MG63 (cell line): ENCODE measurements around the gene STARD5. TPM values are rescaled to one million over a fixed set of nuclear protein-coding genes. Genes with fewer than 3 reads are reported as not detected.

Experiments used
- DNase-seq: peaks from one replicate; pipeline ENCODE4 v3.0.0-alpha.2; 2020
- H3K27me3 ChIP-seq: fragments of 250-450 bp; sonication (Bioruptor Pico); 2 replicates; pipeline ENCODE4 v1.5.1; 2020; ENCODE audit warnings: mild to moderate bottlenecking, moderate library complexity
- H3K36me3 ChIP-seq: fragments of 250-450 bp; sonication (Bioruptor Pico); 2 replicates; pipeline ENCODE4 v1.5.1; 2020; ENCODE audit warnings: mild to moderate bottlenecking, moderate library complexity
- H3K4me3 ChIP-seq: fragments of 250-450 bp; sonication (Bioruptor Pico); 2 replicates; pipeline ENCODE4 v1.5.1; 2020; ENCODE audit warnings: mild to moderate bottlenecking, moderate library complexity
- H3K9me3 ChIP-seq: fragments of 250-450 bp; sonication (Bioruptor Pico); 2 replicates; pipeline ENCODE4 v1.5.1; 2020; ENCODE audit warnings: mild to moderate bottlenecking, moderate library complexity
- total RNA-seq: library from RNA; depleted of rRNA; stranded (reverse); fragments of >200 nt; shearing (Covaris generic); gene quantifications from 2 replicates; pipeline ENCODE4 v1.2.3, GENCODE V29; 2014; ENCODE audit warnings: low replicate concordance

Gene STARD5
- total RNA-seq, 1 experiment from 2014 or later, result 3.4 TPM

DNA sequence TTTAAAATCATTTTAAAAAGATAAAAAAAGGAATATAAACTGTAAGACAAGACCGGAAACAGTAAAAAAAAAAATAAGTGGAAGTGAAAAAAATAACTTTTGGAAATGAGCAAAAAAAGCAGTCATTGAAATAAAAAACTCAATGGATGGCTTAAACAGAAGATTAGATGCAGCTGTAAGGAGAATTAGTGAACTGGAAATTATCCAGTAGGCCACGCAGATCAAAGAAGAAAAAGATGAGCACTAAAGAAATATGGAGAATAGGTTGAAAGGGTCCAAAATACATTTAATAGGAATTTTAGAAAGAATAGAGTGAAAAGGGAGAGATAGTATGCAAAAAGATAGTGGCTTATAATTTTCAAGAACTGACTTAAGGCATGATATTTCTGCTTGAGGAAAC is 47.0 kb downstream of the STARD5 start:
- Histone ChIP-seq H3K9me3 (peaks cover 7% of the 10 kb centered on the region; the same call in 1 of the 2 replicates), H3K4me3 (no peak overlapping the region), H3K36me3 (no peaks in the 10 kb centered on the region), H3K27me3 (no peaks in the 10 kb centered on the region)
- DNase-seq, result no peak

DNA sequence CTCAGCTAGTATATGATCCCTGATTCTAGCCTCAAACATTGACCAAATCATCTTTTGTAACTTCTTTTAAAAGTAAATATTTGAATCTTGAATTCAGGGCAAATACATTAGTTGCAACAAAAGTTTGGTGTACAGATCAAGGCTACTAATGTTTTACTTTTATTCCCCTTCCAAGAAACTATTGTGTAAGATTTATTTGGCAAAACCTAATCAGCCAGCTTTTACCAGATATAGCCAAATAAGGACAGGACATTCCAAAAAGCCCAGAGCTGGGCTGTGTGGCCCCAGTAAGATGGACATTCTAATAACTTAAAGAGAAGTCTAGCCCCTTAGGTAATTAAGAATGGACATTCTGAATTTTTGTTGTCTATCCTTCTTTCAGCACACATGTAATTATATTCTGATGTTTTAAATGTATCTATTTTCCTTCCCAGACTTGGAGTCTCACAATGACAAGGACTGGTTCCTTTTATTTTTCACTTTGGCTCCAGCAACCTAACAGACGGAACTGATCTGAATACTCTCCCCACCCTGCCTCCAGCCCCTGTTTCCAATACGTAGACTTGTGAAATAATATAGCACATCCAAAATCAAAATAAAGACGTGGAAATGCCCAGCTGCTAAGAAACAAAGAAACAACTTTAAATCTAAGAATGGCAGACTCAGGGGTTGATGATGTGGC is 48.1 kb downstream of the STARD5 start:
- Histone ChIP-seq H3K36me3 (no peaks in the 10 kb centered on the region), H3K4me3 (no peak overlapping the region), H3K27me3 (no peaks in the 10 kb centered on the region), H3K9me3 (peaks cover 7% of the 10 kb centered on the region; the same call in 1 of the 2 replicates)
- DNase-seq, result no peak

DNA sequence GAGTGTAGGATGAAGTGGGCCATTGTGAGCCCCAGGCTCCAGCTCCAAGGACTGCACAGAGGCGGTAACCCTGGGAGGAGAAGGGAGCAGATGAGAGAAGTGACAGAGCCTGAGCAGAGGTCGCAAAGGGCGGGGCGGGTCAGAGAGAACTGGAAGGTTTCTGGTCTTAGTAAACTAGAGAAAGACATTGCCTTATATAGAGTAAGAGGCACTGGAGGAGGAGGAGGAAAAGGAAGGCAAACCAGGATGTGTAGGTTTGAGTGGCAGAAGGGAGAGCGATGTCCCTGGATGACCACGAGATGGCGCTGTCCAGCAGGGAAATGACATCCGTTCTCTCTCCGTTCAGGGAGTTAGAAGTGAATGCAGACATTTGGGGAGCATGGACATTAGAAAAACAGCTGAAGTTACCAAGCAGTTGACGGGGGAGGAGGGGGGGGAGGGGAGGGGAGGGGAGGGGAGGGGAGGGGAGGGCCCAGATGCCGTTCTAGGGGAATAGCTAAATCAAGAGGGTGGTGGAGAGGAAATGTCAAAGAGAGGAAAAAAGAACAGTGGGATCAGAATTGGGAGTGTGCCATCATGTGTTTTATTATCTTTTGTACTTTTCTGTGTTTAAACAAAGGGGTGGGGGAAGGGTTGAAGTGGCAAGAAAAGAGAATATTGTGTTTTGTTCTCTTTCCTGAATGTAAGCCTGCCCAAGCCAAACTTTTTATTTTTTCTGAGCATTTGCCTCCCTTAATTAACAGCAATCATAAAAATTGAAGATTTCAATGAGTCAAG is 48.8 kb downstream of the STARD5 start:
- Histone ChIP-seq H3K27me3 (no peaks in the 10 kb centered on the region), H3K36me3 (no peaks in the 10 kb centered on the region), H3K4me3 (no peak overlapping the region), H3K9me3 (peaks cover 7% of the 10 kb centered on the region; the same call in 1 of the 2 replicates)
- peak; percentile 57 for DNase-seq

DNA sequence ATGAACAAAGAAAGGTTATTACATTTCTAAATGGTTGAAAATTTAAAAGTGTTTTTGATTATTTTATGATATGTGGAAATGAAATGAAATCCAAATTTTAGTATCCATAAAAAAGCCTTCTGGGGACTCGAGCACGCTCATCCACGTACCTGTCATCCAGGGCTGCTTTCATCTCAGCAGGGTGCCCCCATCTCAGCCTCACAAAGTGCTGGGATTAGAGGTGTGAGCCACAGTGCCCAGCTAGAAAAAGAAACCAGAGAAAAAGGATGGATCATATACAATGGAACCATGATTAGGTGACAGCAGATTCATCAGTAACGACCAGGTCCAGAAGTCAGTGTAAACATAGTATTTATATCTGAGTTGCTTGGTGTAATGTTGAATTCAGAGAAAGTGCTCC is 49.7 kb downstream of the STARD5 start:
- no peak for DNase-seq
- no peak overlapping the region for H3K4me3 ChIP-seq
- H3K9me3 ChIP-seq, result peaks cover 7% of the 10 kb centered on the region; the same call in 1 of the 2 replicates
- H3K27me3 ChIP-seq, result no peaks in the 10 kb centered on the region
- H3K36me3 ChIP-seq, result no peaks in the 10 kb centered on the region

DNA sequence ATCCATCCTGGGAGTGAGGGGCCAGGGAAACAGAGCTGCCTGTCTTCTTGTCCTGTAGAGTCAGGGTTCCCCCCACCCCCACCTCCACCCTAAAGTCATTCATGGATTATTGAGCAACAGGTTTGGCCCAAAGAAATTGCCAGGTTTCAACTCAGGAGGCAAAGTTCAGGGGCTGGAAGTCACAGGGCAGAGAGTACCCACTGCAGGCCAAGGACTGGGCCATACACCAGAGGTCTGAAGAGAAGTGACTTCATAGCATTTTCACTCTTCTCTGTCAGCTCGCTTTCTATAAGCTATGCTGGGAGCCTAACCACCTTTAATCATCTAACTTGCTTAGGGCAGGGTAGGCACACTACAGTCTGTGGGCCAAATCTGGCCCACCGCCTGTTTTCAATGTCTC is 50.1 kb downstream of the STARD5 start:
- Histone ChIP-seq H3K4me3 (no peak overlapping the region), H3K27me3 (no peaks in the 10 kb centered on the region), H3K36me3 (no peaks in the 10 kb centered on the region), H3K9me3 (peaks cover 7% of the 10 kb centered on the region; the same call in 1 of the 2 replicates)
- no peak for DNase-seq

DNA sequence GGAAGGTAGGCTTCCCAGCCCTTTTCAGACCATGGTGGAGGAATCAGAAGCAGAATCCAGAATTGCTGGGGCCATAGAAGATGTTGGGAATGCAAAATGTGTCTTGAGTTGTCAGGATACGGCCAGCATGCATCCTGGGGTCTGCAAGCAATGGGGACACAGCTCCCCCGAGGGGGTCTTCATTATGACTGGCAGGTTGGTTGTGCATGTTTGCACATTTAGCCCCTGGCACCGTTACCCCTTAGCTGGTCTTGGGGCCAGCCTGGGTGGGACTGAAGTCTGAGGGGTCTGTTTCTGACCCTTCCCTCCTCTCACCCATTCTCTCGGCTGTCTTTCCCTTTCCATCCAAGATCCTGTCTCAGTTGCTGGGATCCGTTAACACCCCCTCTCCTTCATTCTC is 50.7 kb downstream of the STARD5 start:
- Histone ChIP-seq H3K9me3 (peaks cover 7% of the 10 kb centered on the region; the same call in 1 of the 2 replicates), H3K27me3 (no peaks in the 10 kb centered on the region), H3K4me3 (no peak overlapping the region), H3K36me3 (no peaks in the 10 kb centered on the region)
- no peak for DNase-seq

DNA sequence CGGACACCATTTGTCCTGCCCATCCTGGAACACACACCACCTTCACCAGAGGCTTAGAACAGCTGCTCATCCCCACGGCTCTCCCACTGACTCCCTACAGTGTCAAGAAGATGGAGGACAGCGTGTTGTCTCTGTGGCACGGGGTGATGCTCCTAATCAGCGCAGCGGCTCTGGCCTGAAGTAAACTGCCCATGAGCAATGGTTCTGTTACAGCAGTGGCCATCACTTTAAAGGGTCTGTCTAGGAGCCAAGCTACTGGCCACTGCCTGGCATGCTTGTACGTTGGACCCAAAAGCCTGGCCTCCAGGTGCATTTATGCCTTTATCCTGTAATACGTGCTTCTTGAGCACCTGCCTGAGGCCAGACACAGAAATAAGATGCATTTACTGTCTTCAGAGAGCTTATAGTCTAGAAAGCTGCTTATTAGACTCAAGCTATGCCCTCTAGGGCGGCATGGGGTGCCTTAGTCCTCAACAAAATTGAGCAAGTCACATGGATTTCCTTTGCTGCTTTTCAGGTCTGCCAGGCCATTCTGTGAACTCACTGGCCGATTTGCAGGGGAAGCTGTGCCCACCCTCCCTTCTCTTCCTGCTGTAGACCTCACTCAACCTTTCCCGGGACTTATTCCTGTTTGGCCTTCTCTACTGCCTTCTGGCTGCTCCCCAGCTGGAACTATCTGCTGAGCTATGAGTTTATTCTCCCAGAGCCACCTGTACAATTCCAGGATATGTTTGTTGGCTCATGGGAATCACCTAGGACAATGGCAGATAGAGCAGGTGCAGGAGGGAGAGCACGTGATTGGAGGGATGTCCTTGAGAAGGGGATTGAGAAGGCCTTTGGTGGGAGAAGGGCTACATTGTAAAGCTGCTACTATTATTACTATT is 51.9 kb downstream of the STARD5 start:
- Histone ChIP-seq H3K4me3 (no peak overlapping the region), H3K9me3 (peaks cover 4% of the 10 kb centered on the region; the same call in 1 of the 2 replicates), H3K36me3 (no peaks in the 10 kb centered on the region), H3K27me3 (no peaks in the 10 kb centered on the region)
- no peak for DNase-seq

DNA sequence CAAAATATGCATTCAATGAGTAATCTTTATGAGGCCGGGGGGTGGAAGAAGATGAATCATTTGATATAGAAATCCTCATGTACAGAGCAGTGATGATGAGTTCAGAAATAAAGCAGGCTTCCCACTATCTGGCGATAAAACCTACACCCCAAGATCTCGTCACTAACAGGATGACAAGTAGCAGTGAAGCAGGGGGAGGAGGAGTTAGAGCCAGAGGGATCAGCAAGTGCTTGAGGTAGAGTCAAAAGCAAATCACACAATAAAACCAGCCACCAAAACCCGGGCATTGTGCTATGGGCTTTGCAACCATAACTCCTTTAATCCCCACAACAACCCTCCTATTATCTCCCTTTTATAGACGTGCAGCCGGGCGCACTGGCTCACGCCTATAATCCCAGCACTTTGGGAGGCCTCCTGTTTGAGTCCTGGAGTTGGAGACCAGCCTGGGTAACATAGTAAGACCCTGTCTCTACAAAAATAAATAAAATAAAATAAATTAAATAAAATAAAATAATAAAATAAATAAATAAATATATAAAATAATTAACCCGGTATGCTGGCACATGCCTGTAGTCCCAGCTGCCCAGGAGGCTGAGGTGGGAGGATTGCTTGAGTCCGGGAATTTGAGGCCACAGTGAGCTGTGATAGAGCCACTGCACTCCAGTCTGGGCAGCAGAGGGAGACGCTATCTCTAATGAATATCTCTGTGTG is 53.0 kb downstream of the STARD5 start:
- Histone ChIP-seq H3K27me3 (no peaks in the 10 kb centered on the region), H3K36me3 (no peaks in the 10 kb centered on the region), H3K9me3 (no peaks in the 10 kb centered on the region), H3K4me3 (no peak overlapping the region)
- DNase-seq, result no peak

DNA sequence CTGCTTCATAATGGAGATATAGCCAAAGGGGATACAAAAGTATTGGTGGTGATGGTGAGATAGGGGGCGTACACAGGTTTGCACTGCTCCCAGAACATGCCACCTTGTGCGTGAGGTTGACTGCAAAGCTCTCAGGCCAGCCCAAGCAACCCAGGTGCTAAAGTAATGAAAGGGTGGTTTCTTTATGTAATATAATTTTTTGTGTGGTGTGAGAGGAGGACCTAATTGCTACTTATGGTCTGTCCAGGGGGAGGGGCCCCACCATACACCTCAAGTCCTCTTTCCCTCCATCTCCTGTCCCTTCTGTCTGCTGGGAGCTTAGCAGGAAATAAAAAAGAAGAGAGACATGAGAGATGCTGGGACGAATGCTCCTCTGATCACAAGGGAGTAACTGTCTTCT is 53.8 kb downstream of the STARD5 start:
- Histone ChIP-seq H3K9me3 (no peaks in the 10 kb centered on the region), H3K4me3 (no peak overlapping the region), H3K36me3 (no peaks in the 10 kb centered on the region), H3K27me3 (no peaks in the 10 kb centered on the region)
- no peak for DNase-seq

DNA sequence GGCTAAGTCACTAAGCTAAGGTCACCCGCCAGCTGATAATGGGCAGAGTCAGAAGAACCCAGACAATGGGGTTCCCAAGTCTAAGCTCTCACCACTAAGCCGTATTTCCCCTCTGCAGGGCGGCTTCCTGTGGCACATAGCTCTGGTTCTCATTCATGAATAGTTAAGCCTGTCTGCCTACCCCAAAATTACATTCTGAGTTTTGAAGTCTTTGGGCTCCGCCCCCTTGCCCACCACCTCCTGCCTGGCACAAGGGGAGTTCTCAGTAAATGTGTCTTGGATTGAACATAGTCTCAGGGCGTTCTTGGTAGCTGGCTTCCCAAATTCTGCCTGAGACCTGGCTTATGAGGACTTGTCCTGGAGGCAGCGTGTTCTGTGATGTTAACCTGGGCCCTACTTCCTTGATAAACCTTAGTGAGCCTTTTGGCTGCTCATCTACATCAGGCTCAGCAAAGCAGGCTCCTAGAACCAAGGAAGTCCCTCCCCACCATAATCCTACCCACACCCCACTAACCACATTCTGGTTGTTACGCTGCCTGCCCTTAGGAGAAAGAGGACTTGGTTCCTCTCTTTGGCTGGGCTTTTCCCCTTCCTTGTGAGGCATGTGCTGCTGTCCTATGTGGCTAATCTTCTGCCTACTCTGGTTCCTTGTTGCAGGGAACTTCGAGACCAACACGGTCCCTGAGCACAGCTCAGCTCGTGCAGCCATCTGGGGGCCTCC is 54.9 kb downstream of the STARD5 start:
- Histone ChIP-seq H3K9me3 (no peaks in the 10 kb centered on the region), H3K36me3 (no peaks in the 10 kb centered on the region), H3K27me3 (no peaks in the 10 kb centered on the region), H3K4me3 (no peak overlapping the region)
- no peak for DNase-seq

DNA sequence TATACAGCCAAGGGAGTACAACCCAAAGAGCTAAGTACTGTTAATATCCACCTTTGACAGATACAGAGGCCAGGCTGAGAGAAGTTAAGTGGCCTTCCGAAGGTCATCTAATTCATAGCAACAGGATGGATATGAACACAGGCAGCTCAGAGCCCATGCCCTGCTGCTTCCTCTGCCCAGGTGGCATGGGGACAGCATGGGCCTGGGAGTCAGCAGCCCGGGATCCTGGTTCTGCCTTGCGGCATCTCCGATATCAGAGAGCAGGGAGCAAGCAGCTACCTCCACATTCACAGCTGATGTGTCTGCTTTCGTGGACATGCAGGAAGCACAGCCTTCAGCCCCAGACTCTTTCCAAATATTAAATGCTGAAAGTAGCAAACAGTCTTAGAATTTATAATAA is 55.6 kb downstream of the STARD5 start:
- DNase-seq, result no peak
- Histone ChIP-seq H3K9me3 (no peaks in the 10 kb centered on the region), H3K4me3 (no peak overlapping the region), H3K36me3 (no peaks in the 10 kb centered on the region), H3K27me3 (no peaks in the 10 kb centered on the region)

DNA sequence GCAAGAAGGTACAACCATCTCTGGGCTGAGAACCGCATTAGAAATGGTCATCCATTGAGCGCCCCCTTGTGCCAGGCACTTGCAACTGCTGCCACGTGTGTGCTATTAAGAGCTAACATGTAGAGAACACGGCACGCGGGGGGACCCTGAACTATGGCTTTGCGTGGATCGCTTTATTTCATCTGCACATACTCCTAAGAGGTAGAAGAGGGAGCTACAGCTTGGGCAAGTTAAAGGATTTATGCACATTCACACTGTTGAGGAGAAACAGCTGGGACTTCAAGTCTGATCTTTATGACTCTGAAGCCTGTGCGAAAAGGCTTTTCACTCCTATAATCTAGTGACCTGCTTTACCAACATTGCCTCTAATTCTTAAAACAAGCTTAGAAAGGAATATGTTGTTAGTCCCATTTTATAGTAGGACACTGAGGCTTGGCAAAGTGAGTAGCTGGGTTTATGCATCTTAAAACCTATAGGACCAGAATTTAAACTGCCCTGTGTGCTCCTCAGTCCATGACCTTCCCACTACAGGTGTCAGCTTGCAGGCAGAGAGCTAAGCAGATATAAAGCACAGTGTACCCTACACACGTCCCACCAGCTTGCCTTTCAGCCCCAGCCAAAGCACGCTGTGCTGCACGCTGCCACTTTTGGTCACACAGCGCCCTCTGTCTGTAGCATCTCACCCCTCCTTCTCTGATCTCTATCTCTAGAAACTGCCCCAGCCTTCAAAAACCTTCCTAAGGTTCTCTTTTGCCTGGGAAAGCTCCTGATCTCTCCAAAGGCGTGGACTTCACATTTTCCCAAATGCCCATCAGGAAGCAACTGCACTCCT is 57.8 kb downstream of the STARD5 start:
- H3K27me3 ChIP-seq, result no peaks in the 10 kb centered on the region
- H3K9me3 ChIP-seq, result no peaks in the 10 kb centered on the region
- H3K4me3 ChIP-seq, result no peak overlapping the region
- H3K36me3 ChIP-seq, result no peaks in the 10 kb centered on the region
- peak; percentile 69 for DNase-seq

DNA sequence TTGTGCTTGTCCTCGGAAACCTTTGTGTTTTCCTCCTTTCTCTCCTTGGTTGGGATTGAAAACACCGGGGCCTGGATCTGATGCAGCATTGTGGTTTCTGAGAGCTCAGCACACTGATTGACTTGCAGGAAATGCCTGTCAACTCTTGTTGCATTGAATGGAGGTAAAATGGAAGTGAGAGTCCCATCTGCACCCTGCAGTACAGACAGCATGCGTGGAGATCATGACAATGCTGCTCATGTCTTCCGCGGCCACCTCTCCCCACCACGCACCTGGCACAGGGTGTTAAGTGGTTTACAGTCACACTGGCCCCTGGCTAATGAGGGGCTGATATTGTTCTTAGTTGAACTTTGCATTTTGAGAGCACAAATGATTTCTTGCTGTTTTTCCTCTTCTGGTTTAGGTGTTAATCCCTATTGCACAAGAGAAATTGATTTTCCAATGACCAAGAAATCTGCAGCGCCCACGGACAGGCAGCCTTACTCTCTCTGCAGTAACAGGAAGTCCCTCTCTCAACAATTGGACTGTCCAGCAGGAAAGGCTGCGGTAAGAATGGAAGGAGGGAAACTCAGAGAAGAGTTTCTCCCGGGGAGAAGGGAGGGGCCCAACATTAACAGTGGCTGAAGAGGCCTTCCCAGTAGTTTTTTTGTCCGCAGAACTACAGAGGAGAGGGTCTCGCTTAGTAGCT is 58.5 kb downstream of the STARD5 start:
- H3K36me3 ChIP-seq, result no peaks in the 10 kb centered on the region
- no peaks in the 10 kb centered on the region for H3K9me3 ChIP-seq
- DNase-seq, result no peak
- H3K4me3 ChIP-seq, result no peak overlapping the region
- H3K27me3 ChIP-seq, result no peaks in the 10 kb centered on the region

DNA sequence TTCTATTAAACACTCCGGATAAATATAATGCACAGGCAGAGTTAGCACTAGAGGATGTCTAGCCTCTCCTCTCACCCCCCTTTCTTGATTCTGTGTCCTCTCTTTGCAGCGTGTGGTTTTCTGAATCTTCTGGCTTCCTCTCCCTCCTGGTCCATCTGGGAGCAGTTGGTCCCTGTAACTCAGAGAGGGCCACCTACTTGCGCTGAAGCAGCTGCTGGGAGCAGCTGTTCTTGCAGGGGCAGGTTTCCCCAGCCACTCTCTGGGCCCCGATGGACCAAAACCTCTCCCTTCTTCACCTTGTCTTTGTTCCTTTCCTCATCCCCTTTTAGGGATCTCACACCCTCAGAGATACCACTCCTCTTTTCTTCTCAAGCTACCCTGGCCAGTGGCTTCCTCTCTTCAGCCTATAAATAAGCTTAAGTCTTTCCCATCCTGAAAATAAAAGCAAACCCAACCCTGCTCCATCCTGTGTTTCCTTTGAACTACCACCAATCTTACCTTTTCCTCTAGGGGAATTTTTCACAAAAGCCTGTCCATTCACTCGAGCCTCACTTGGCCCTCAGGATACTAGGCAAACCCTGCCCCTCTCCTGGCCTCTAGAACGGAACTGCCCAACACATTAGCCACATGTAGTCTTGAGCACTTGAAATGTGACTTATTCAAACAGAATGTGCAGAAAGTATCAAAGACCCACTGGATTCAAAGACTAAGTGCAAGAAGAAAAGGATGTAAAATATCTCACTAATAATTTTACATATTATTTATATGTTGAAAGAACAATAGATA is 59.7 kb downstream of the STARD5 start:
- Histone ChIP-seq H3K4me3 (no peak overlapping the region), H3K36me3 (no peaks in the 10 kb centered on the region), H3K27me3 (no peaks in the 10 kb centered on the region), H3K9me3 (no peaks in the 10 kb centered on the region)
- DNase-seq, result no peak
